HL-60 (cell line): Measurements from ENCODE around the gene TBC1D24.

ENCODE experiments used
- DNase-seq, 2 experiments: peaks; one replicate each; pipeline ENCODE4 v3.0.0-alpha.2; 2010 to 2020; ENCODE audit warnings: low read depth in 1 of 2, low spot score in 1 of 2
- H3K27ac ChIP-seq: fragments of 250-450 bp; sonication (Bioruptor Pico); replicated peaks from 2 replicates; pipeline ENCODE4 v1.5.1; 2020; ENCODE audit warnings: mild to moderate bottlenecking, moderate library complexity
- H3K27me3 ChIP-seq: fragments of 250-450 bp; sonication (Bioruptor Pico); 2 replicates; pipeline ENCODE4 v1.5.1; 2021; ENCODE audit warnings: mild to moderate bottlenecking, moderate library complexity; ENCODE audit not compliant: insufficient read depth, poor library complexity, severe bottlenecking
- H3K4me3 ChIP-seq: replicated peaks from 2 replicates; pipeline ENCODE4 v1.5.1; 2011; ENCODE audit warnings: mild to moderate bottlenecking, control low read depth, low read length; ENCODE audit not compliant: insufficient read depth
- CTCF ChIP-seq: IDR thresholded peaks from one replicate; pipeline ENCODE4 v1.5.1; 2011; ENCODE audit warnings: low read length, control low read depth, inconsistent platforms; ENCODE audit not compliant: insufficient read depth
- GABPA ChIP-seq: IDR thresholded peaks from 2 replicates; pipeline ENCODE4 v1.6.1; 2012; ENCODE audit warnings: low read depth
- POLR2AphosphoS5 ChIP-seq: IDR thresholded peaks from 2 replicates; pipeline ENCODE4 v1.6.1; 2012; ENCODE audit warnings: low read depth
- REST ChIP-seq: IDR thresholded peaks from 2 replicates; pipeline ENCODE4 v1.6.1; 2012; ENCODE audit warnings: low read depth; ENCODE audit not compliant: insufficient replicate concordance
- SPI1 ChIP-seq: IDR thresholded peaks from 2 replicates; pipeline ENCODE4 v1.6.1; 2012; ENCODE audit warnings: low read depth, mild to moderate bottlenecking, borderline replicate concordance

TBC1D24 gene

GRCh38 chr16:2472885-2473445 lies 2.0 kb upstream of the TBC1D24 start:
- H3K4me3 ChIP-seq: peak overlapping the region; percentile 14; the same call in 1 of the 2 replicates
- peaks cover 23% of the 10 kb centered on the region for H3K27me3 ChIP-seq
- H3K27ac ChIP-seq: no peak overlapping the region
- no peak for TF ChIP-seq GABPA
- no peak for TF ChIP-seq CTCF
- TF ChIP-seq POLR2AphosphoS5: no peak
- no peak for TF ChIP-seq REST
- no peak for TF ChIP-seq SPI1
- no peak for DNase-seq

DNA sequence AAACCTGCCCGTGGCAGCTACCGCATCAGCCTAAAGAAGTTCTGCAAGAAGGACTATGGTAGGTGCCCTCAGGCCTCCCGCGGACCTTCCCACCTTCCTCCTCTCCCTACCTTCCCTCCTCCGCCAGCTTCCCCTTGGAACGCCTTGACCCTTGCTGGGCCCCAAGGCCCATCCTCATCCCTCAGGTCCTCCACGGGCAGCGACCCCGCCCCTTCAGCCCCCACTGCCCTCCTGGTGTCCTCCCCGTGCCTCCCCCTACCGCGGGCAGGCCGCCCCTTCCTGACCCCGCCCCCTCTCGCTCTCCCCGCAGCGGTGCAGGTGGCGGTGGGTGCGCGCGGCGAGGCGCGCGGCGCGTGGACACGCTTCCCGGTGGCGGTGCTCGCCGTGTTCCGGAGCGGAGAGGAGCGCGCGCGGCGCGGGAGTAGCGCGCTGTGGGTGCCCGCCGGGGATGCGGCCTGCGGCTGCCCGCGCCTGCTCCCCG lies 1.4 kb upstream of the TBC1D24 start:
- Histone ChIP-seq H3K4me3 (peak overlapping the region; percentile 14), H3K27me3 (peaks cover 23% of the 10 kb centered on the region), H3K27ac (no peak overlapping the region)
- no peak for TF ChIP-seq REST
- peak in 1 of 2 experiments; percentile 76 for DNase-seq

GRCh38 chr16:2473999-2474876 lies 689 bp upstream of the TBC1D24 start:
- H3K27me3 ChIP-seq: peaks cover 23% of the 10 kb centered on the region
- peak overlapping the region; percentile 60 for H3K4me3 ChIP-seq
- peak; percentile 41 to 58 for DNase-seq
- H3K27ac ChIP-seq: peak overlapping the region; percentile 86
- TF ChIP-seq REST (no peak), CTCF (peak; percentile 42)
